Naive thymus-derived CD8-positive, alpha-beta T cell (primary cell): ENCODE results near the gene NACC1. TPM values are rescaled to one million over a fixed set of nuclear protein-coding genes. Genes with fewer than 3 reads are reported as not detected.

ENCODE experiments used
- ATAC-seq, 2 donors: fragments of 150-1000 bp; cut with Tn5 transposase in 1 of 2; sonication (Bioruptor Pico), chemical (Tn5 transposase) in 1 of 2; 1 replicate in 1 of 2; 2 replicates in 1 of 2; pipeline ENCODE4 v1.10.0; 2021; ENCODE audit warnings: mild to moderate bottlenecking in 2 of 2, moderate library complexity in 2 of 2
- POLR2A ChIA-PET: fragments of 350-600 bp; sonication (Branson Sonifier 250); formaldehyde crosslinking; loops from one replicate; lab custom pipeline; 2021; ENCODE audit warnings: antibody characterized with exemption; lab: Charles Lee
- DNase-seq, 10 donors: peaks; one replicate each; pipeline versions ENCODE4 v3.0.0 to v3.0.0-alpha.2; 2020 to 2022
- H3K27ac Mint-ChIP-seq, 10 donors: one replicate each; pipeline ENCODE4 v1.8.0; 2020 to 2022; ENCODE audit warnings: mild to moderate bottlenecking in 10 of 10, mixed read lengths in 10 of 10, moderate library complexity in 4 of 10, inconsistent platforms in 1 of 10
- H3K27me3 Mint-ChIP-seq, 5 donors: one replicate each; pipeline ENCODE4 v1.8.0; 2021 to 2022; ENCODE audit warnings: mixed read lengths in 5 of 5
- H3K36me3 Mint-ChIP-seq, 3 donors: one replicate each; pipeline ENCODE4 v1.8.0; 2020 to 2022; ENCODE audit warnings: mixed read lengths in 3 of 3, mild to moderate bottlenecking in 2 of 3, inconsistent platforms in 1 of 3
- H3K4me1 Mint-ChIP-seq, 4 donors: one replicate each; pipeline ENCODE4 v1.8.0; 2021 to 2022; ENCODE audit warnings: mixed read lengths in 4 of 4
- H3K4me3 Mint-ChIP-seq, 10 donors: one replicate each; pipeline ENCODE4 v1.8.0; 2020 to 2022; ENCODE audit warnings: mild to moderate bottlenecking in 10 of 10, mixed read lengths in 10 of 10, moderate library complexity in 6 of 10, inconsistent platforms in 1 of 10
- H3K9me3 Mint-ChIP-seq, 9 donors: one replicate each; pipeline ENCODE4 v1.8.0; 2020 to 2022; ENCODE audit warnings: mixed read lengths in 9 of 9, mild to moderate bottlenecking in 3 of 9, inconsistent platforms in 1 of 9, moderate library complexity in 1 of 9
- polyA plus RNA-seq, 3 donors: library from polyadenylated mRNA; unstranded; fragments of 300-500 nt; fragmentation: Illumina TruSeq; gene quantifications; one replicate each; pipeline ENCODE4 v1.2.3, GENCODE V29; 2021
- total RNA-seq, 8 experiments: library from RNA in 2 of 8; stranded (reverse) in 2 of 8; gene quantifications; one replicate each; pipeline ENCODE4 v1.2.3 and lab custom pipeline; 2021 to 2026

NACC1 gene
- total and polyA plus RNA-seq, 5 experiments from 2014 or later: 1.4 to 25.7 (median 3.4) TPM

DNA sequence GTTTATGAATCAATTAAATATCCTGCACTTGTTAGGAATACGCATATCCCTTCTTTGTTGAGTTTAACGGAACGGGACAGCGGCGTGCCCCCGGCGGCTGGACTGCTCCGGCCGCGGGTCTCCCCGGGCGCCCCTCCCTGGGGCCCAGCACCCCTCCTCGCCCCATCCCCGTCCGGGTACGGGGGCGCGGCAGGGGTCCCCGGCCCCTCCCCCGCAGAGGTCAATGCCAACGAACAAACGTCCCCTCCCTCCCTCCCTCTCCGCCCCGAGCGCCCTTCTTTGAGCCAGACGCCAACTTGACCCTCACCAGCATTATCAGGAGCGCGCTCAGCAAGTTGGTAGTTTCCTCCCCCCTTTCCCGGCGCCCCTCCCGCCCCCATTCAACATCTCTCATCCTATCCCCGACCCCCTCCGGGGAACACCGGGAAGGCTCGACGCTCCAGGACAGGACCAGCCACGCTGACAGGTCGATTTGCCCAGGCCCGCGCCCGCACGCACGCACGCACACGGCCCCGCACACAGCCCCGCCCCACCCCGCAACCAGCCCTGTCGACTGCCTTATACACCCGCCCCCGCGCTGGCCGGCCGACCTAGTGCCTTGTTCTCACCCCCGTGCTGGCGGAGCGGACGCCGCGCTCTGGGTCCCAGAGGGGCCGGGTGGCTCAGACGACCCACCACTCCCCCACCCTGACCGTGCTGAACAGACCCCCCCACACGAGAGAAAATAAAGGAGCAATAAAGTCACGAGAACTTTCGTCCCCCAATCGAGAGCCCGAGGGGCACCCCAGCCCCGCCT is 20.4 kb upstream of the NACC1 start:
- peaks cover 6 to 22% (median 6%) of the 10 kb centered on the region in 5 donors for H3K27me3 Mint-ChIP-seq
- no peaks in the 10 kb centered on the region for H3K36me3 Mint-ChIP-seq
- POLR2A ChIA-PET: interaction anchor here (0.7 to 3.0 kb wide), 3 partner anchors 7 to 167 kb away, joined by 3 to 17 read pairs (median 4); no protein-coding TSS in a partner anchor
- ATAC-seq: no peak
- H3K9me3 Mint-ChIP-seq: peaks cover 0 to 2% (median 0%) of the 10 kb centered on the region in 9 donors
- peak overlapping the region in 8 of 10 donors; percentile 36 to 82 (median 62) for H3K4me3 Mint-ChIP-seq
- H3K27ac Mint-ChIP-seq: peak overlapping the region in 4 of 10 donors; percentile 67 to 97 (median 76)
- H3K4me1 Mint-ChIP-seq: peaks cover 27 to 56% (median 52%) of the 10 kb centered on the region in 4 donors
- no peak for DNase-seq

DNA sequence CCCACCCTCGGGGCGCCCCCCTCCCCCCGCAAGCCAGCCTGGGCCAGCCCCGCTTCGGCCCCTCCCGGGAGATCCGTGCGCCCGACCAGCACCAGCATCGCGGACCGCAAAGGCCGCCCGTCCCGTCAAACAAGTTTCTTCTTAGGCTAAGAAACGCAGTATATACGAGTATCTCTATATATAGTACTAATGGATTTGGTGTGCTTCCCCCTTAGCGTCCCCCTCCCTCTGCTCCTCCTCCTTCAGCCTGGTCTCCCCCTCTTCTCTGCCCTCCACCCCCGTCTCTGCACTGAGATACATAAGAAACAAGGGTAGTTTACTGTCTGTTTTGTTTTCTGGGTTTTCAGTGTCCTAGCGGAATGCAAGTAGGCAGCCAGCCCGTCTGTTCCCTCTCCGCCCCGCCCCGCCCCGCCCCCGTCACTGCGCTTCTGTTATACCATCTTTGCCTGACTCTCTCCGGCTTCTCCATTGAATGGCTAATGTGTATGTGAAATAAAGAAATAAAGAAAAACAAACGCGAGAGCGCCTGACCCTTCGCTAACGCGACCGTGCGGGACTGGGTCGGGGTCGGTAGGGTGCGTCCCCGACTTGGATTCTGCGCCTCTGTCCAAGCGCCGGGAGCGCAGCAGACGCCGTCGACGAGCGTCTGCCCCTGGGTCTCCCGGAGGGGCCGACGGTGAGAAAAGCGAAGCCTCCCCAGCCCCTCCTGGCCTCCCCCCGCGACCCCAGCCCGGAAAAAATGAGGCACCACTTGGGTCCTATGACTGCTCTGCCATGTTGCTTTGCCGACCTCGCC is 19.6 kb upstream of the NACC1 start:
- H3K4me1 Mint-ChIP-seq: peaks cover 30 to 62% (median 58%) of the 10 kb centered on the region in 4 donors
- H3K27ac Mint-ChIP-seq: peak overlapping the region in 9 of 10 donors; percentile 47 to 97 (median 68)
- H3K27me3 Mint-ChIP-seq: peaks cover 6 to 22% (median 6%) of the 10 kb centered on the region in 5 donors
- H3K4me3 Mint-ChIP-seq: peak overlapping the region; percentile 60 to 86 (median 78)
- DNase-seq (peak in 3 of 10 donors; percentile 30 to 42 (median 37)), ATAC-seq (peak in 1 of 2 donors; percentile 15)
- H3K9me3 Mint-ChIP-seq: peaks cover 0 to 2% (median 0%) of the 10 kb centered on the region in 9 donors
- POLR2A ChIA-PET: interaction anchor here (1.4 to 2.8 kb wide), 3 partner anchors 20 to 165 kb away, joined by 4 to 30 read pairs (median 20); partner anchors contain the start of gene NACC1
- H3K36me3 Mint-ChIP-seq: no peaks in the 10 kb centered on the region

DNA sequence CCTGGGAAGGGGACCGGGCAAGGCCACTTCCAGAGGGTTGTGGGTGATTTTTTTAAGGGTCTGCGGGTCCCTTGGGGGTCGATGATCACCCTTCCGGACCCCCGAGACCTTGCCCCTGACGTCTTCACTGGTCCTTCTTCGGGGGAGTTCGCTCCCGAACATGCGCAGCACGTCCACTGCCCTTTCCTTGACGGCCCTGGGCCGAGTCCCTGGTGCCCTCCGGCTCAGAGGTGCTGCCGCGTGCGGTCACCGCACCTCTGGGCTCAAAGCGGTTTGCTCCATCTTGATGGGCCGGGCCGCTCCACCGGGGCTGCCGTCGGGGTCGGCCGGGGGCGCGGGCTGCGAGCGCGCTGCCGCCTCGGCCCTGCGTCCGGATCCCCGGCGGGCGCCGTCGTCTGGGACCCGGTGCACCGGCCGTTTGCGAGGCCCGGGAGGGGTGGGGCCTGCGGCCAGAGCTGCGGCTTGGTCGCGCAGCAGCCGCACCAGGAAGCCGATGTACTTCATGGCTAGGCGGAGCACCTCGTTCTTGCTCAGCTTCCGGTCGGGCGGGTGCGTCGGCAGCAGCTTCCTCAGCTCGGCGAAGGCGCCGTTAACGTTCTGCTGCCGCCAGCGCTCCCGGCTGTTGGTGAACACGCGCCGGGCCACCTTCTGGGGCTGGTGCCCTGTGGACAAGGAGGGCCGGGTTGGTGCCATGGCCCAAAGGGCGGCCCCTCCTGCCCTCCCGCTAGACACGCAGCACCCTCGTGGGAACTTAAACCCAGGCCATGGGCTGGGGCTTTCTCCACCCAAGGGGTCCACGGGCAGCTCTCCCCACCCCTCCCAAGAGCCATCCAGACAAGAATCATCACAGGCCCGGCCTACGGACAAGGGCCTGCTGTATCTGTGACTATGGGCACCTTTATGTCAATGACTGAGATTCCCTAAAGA is 18.7 kb upstream of the NACC1 start:
- Mint-ChIP-seq H3K4me3 (peak overlapping the region; percentile 60 to 89 (median 79)), H3K4me1 (peaks cover 30 to 63% (median 61%) of the 10 kb centered on the region in 4 donors), H3K27me3 (peaks cover 6 to 22% (median 6%) of the 10 kb centered on the region in 5 donors), H3K9me3 (peaks cover 0 to 2% (median 0%) of the 10 kb centered on the region in 9 donors), H3K36me3 (no peaks in the 10 kb centered on the region), H3K27ac (peak overlapping the region; percentile 73 to 97 (median 94))
- DNase-seq (peak; percentile 65 to 89 (median 76)), ATAC-seq (peak; percentile 68 to 75)
- POLR2A ChIA-PET: interaction anchor here (0.6 to 2.8 kb wide), 13 partner anchors 13 to 414 kb away, joined by 3 to 30 read pairs (median 4); partner anchors contain the start of genes CALR, IER2, NACC1 and STX10

DNA sequence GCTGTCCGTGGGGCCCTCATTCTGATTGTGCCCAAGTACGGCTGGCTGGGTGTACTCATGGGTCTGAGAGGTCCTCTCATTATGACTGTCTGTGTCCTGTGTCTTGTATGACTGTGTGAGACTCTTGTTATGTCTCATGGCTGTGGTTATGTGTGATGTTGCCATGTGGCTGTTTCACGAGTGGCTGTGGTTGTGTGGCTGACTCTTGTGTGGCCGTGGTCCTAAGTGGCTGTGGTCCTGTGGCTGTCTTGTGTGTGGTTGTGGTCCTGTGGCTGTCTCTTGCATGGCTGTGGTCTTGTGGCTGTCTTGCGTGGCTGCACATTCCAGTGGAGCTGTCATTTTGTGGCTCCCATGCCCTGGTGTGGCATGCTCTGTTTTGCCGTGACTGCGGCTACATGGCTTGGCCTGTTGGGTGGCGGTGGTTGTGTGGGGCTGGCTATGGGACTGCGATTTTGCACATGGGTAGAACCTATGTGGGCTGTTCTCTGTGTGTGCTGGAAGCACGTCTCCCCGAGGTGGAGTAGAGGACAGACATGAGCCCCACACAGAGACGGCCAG is 18.0 kb upstream of the NACC1 start:
- peak in 7 of 10 donors; percentile 43 to 81 (median 54) for DNase-seq
- peak; percentile 31 for ATAC-seq
- Mint-ChIP-seq H3K27me3 (peaks cover 6 to 22% (median 6%) of the 10 kb centered on the region in 5 donors), H3K4me3 (peak overlapping the region; percentile 56 to 89 (median 74)), H3K36me3 (no peaks in the 10 kb centered on the region), H3K27ac (peak overlapping the region; percentile 73 to 97 (median 94)), H3K4me1 (peaks cover 27 to 66% (median 62%) of the 10 kb centered on the region in 4 donors), H3K9me3 (peaks cover 0 to 2% (median 0%) of the 10 kb centered on the region in 9 donors)
- POLR2A ChIA-PET: interaction anchor here (0.5 to 2.8 kb wide), 14 partner anchors 12 to 415 kb away, joined by 3 to 30 read pairs (median 4); partner anchors contain the start of genes CALR, IER2, NACC1 and STX10

DNA sequence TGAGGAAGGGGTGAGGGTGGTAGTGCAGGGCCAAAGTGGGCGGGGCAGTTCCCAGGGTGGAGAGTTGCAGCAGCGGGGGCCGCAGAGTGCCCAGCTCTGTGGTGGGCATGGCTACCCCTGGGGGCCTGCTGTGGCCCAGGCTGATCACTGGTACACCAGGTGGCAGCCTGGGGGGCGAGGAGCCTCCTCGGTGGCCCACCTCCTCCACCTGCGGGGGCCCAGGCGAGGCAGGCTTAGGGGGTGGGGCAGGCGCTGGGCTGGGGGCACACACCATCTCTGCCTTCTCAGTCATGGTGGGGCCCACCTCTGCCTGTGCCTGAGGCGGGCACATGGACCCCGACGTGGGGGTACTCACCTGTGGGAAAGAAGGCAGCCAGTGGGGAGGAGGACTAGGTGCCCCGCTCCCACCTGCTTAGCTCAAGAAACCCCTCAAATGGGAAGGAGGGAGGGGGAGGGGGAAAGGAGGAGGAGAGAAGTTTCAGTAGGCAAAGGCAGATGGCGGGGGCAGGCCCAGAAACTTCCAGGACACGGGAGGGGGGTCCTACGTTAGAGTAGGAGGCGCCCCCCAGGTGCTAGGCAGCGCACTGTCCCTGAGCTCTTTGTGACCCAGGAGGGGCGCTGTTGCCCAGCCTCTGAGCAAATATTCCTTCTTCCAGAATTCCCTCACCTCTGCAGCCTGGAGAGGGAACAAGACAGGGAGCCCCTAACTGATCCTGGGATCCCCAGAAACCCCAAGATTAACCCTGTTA is 17.0 kb upstream of the NACC1 start:
- H3K36me3 Mint-ChIP-seq: no peaks in the 10 kb centered on the region
- H3K4me1 Mint-ChIP-seq: peaks cover 24 to 70% (median 61%) of the 10 kb centered on the region in 4 donors
- H3K27me3 Mint-ChIP-seq: peaks cover 3 to 17% (median 6%) of the 10 kb centered on the region in 5 donors
- DNase-seq: no peak
- ATAC-seq: no peak
- peaks cover 0 to 2% (median 0%) of the 10 kb centered on the region in 9 donors for H3K9me3 Mint-ChIP-seq
- POLR2A ChIA-PET: interaction anchor here (0.5 to 2.8 kb wide), 10 partner anchors 11 to 201 kb away, joined by 3 to 30 read pairs (median 4); partner anchors contain the start of gene NACC1
- peak overlapping the region in 8 of 10 donors; percentile 11 to 97 (median 84) for H3K27ac Mint-ChIP-seq
- H3K4me3 Mint-ChIP-seq: peak overlapping the region; percentile 46 to 91 (median 74)

DNA sequence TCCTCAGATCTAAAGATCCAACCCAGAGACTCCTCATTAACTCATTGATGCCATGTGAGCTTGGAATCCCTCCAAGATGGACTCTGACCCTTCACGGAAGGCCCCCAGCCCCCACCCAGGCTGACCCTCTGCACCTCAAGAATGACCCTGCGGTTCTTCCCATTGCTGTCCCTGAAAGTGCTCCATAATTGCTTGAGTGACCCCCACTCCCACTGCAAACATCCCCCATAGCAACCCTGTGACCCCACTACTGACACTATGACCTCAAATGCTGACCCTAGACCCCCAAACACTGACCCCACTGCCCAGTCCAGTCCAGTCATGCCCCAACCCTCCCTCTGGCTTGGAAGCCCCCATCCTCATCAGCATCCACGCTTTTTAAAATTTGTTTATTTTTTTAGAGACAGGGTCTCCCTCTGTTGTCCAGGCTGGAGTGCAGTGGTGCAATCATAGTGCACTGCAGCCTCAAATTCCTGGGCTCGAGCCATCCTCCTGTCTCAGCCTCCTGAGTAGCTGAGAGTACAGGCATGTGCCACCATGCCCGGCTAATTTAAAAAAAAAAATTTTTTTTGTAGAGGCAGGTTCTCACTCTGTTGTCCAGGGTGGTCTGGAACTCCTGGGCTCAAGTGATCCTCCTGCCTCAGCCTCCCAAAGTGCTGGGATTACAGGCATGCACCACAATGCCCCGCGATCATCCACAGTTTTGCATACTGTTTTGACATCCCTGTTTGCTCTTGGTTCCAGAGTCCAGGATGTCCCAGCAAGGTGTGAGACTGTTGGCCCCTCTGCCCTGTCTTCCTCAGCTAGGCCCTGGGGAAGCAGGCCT is 16.3 kb upstream of the NACC1 start:
- peaks cover 0 to 13% (median 4%) of the 10 kb centered on the region in 5 donors for H3K27me3 Mint-ChIP-seq
- POLR2A ChIA-PET: interaction anchor here (0.6 to 5.8 kb wide), 4 partner anchors 16 to 202 kb away, joined by 3 to 67 read pairs (median 25); partner anchors contain the start of genes NACC1 and TRMT1
- H3K36me3 Mint-ChIP-seq: peaks cover 0 to 2% (median 0%) of the 10 kb centered on the region in 3 donors
- H3K27ac Mint-ChIP-seq: peak overlapping the region in 9 of 10 donors; percentile 11 to 89 (median 71)
- DNase-seq: no peak
- no peak for ATAC-seq
- no peaks in the 10 kb centered on the region for H3K9me3 Mint-ChIP-seq
- H3K4me3 Mint-ChIP-seq: peak overlapping the region; percentile 63 to 91 (median 70)
- peaks cover 21 to 68% (median 58%) of the 10 kb centered on the region in 4 donors for H3K4me1 Mint-ChIP-seq

DNA sequence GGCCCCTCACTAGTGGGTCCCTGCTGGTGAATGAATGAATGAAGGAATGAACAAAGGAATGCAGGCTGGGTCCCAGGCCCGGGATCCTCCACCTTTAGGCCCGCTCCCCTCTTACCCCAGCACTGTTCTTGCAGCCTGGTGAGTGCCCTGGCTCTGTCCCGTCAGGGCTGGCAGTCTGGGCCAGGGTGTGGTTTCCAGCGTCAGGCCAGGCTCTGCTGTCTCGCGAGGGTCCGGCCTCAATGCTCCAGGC is 15.7 kb upstream of the NACC1 start:
- peak overlapping the region in 6 of 10 donors; percentile 25 to 89 (median 72) for H3K27ac Mint-ChIP-seq
- no peaks in the 10 kb centered on the region for H3K9me3 Mint-ChIP-seq
- H3K36me3 Mint-ChIP-seq: peaks cover 0 to 5% (median 0%) of the 10 kb centered on the region in 3 donors
- POLR2A ChIA-PET: interaction anchor here (5.8 kb wide), 1 partner anchor 15 kb away, joined by 67 read pairs; the partner anchor contains the start of genes NACC1 and TRMT1
- peak overlapping the region; percentile 59 to 91 (median 68) for H3K4me3 Mint-ChIP-seq
- peaks cover 0 to 11% (median 0%) of the 10 kb centered on the region in 5 donors for H3K27me3 Mint-ChIP-seq
- ATAC-seq (no peak), DNase-seq (no peak)
- H3K4me1 Mint-ChIP-seq: peaks cover 19 to 65% (median 57%) of the 10 kb centered on the region in 4 donors

DNA sequence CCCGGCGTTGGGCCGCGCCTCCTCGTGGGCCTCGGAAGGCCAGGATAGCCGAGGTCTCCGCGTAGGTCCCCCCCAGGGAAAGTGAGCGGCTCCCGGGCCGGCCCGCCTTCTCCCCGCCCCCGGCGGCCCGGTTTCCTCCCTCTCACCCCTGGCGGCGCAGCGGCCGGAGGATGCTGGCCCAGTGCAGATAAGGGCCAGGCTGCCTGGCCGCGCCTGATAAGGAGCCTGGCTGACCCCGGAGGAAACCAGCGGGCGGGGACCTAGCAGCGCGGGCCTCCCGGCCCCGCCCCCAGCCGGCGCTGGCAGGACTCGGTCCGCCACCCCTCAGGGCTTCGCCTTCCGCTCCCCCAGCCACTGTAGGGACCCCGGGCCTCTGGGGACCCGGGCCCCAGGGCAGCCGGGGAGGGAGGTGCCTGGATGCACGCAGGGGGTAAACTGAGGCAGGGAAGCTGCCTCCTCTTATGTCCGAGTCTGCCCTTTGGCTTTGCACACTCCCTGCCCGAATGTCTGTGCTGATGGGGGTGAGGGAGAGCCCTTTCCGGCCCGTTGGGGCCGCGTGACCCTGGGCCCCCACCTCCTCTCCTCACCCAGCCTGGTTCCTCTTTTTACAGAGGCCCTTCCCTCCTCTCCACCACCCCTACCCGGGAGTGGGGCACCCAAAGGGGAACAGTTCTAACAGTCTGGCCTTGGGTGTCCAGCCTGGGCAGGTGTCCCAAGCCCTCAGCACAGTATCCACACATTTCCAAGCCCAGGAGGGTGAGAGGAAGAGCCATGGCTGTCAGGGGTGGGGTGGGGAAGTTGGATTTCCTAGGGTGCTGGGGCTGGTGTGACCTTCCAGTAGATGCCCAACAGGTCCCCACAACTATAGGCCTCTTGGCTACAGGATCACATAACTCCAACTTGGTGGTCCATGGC is 15.1 kb upstream of the NACC1 start, which contains the start of gene LYL1:
TSS of gene LYL1 (minus strand) at position 193 of the 915 bp plus-strand sequence. CDS start 1,687 bp downstream, outside the sequence.
- peak within 1 kb of the TSS in 8 of 10 donors; percentile 11 to 89 (median 82) for H3K27ac Mint-ChIP-seq
- H3K36me3 Mint-ChIP-seq: peaks cover 0 to 8% (median 2%) of the 10 kb centered on the region in 3 donors
- peaks cover 0 to 9% (median 0%) of the 10 kb centered on the region in 5 donors for H3K27me3 Mint-ChIP-seq
- H3K9me3 Mint-ChIP-seq: no peaks in the 10 kb centered on the region
- peak within 1 kb of the TSS; percentile 65 to 96 (median 82) for H3K4me3 Mint-ChIP-seq
- peaks cover 19 to 65% (median 58%) of the 10 kb centered on the region in 4 donors for H3K4me1 Mint-ChIP-seq
- peak in 1 of 2 donors; percentile 16 for ATAC-seq
- DNase-seq: no peak
- POLR2A ChIA-PET: interaction anchor here (1.1 to 5.8 kb wide), 2 partner anchors 15 to 311 kb away, joined by 3 to 67 read pairs; partner anchors contain the start of genes JUNB, NACC1 and TRMT1
